ENCODE measurements around the gene VPS13D. TPM values are rescaled to one million over a fixed set of nuclear protein-coding genes. Genes with fewer than 3 reads are reported as not detected.

The VPS13D gene
- polyA plus RNA-seq, 1 of the 3 experiments (the other 2 are of a cell fraction), result 15.0 TPM

GRCh38 chr1:12249748-12250147 lies 19.9 kb downstream of the VPS13D start:
- no peaks in the 10 kb centered on the region for H3K79me2 ChIP-seq (ENCODE audit: insufficient read depth)
- no peak overlapping the region for H3K4me3 ChIP-seq (ENCODE audit: low read depth in 2 of 2, low read length in 1 of 2)
- ChIA-PET POLR2A (no interaction called here), CTCF (interaction anchor here (1.3 to 1.5 kb wide), 2 partner anchors 19 to 23 kb away, joined by 3 to 6 read pairs; no protein-coding TSS in a partner anchor)
- DNase-seq, result no peak
- H2AFZ ChIP-seq (ENCODE audit: low read depth), result no peak overlapping the region
- no peak overlapping the region for H3K27ac ChIP-seq (ENCODE audit: low read depth in 2 of 2, low read length in 1 of 2)
- no peaks in the 10 kb centered on the region for H4K20me1 ChIP-seq (ENCODE audit: insufficient read depth)
- no peak overlapping the region for H3K9ac ChIP-seq
- no peaks in the 10 kb centered on the region for H3K4me1 ChIP-seq (ENCODE audit: control insufficient read depth in 1 of 2, insufficient read depth in 2 of 2, low read depth in 1 of 2, low read length in 1 of 2)
- H3K9me3 ChIP-seq, result no peaks in the 10 kb centered on the region
- peaks cover 14 to 55% of the 10 kb centered on the region in 2 experiments for H3K36me3 ChIP-seq (replicated peaks in 1 of 2; ENCODE audit: control insufficient read depth in 1 of 2, insufficient read depth in 2 of 2, low read length in 1 of 2)
- no peaks in the 10 kb centered on the region for H3K9me2 ChIP-seq
- H3K27me3 ChIP-seq (ENCODE audit: insufficient read depth), result no peaks in the 10 kb centered on the region
- TF ChIP-seq IRF3 (IDR thresholded peaks at IDR 0.05; ENCODE audit: low read depth, low read length) (no peak), RCOR1 (IDR thresholded peaks at IDR 0.05; ENCODE audit: low read length) (no peak), NFIC (IDR thresholded peaks at IDR 0.05; ENCODE audit: borderline replicate concordance) (no peak), POLR2AphosphoS5 (IDR thresholded peaks at IDR 0.05; ENCODE audit: low read depth, low read length) (no peak), USF2 (IDR thresholded peaks at IDR 0.05; ENCODE audit: borderline replicate concordance, low read depth, low read length) (no peak), FOXJ3 (CRISPR knock-in tag; IDR thresholded peaks at IDR 0.05) (no peak), TCF12 (IDR thresholded peaks at IDR 0.05) (no peak), MAX (IDR thresholded peaks at IDR 0.05; ENCODE audit: low read depth) (no peak), RFX5 (IDR thresholded peaks at IDR 0.05; ENCODE audit: low read length) (no peak), TAF1 (IDR thresholded peaks at IDR 0.05; ENCODE audit: borderline replicate concordance, low read depth, low read length) (no peak), RXRA (IDR thresholded peaks at IDR 0.05; ENCODE audit: borderline replicate concordance, low read depth) (no peak), TEAD4 (IDR thresholded peaks at IDR 0.05; ENCODE audit: borderline replicate concordance, insufficient read depth) (no peak), EZH2phosphoT487 (IDR thresholded peaks at IDR 0.05; ENCODE audit: borderline replicate concordance, low read depth) (no peak), SIN3A (IDR thresholded peaks at IDR 0.05; ENCODE audit: borderline replicate concordance, low read depth, low read length) (no peak), PBX3 (IDR thresholded peaks at IDR 0.05) (no peak), REST (IDR thresholded peaks at IDR 0.05; ENCODE audit: low read depth, low read length) (no peak), FOSL2 (IDR thresholded peaks at IDR 0.05; ENCODE audit: borderline replicate concordance, low read depth) (no peak), NRF1 (IDR thresholded peaks at IDR 0.05; ENCODE audit: low read depth, low read length) (no peak)
- H3K4me2 ChIP-seq, result no peak overlapping the region; the same call in 1 of the 2 replicates
- 94% methylated on average over 6 of the region's 6 CpGs for WGBS (ENCODE audit: low lambda C conversion rate)
- H3F3A ChIP-seq (replicated peaks; ENCODE audit: insufficient read depth), result no peaks in the 10 kb centered on the region

Measured in SK-N-SH (cell line).